GM19328 (cell line): ENCODE measurements around the gene TAS2R42.

Source experiments
- ATAC-seq: cut with Tn5 transposase; IDR thresholded peaks from one replicate; pipeline ENCODE4 v1.9.1; 2021; ENCODE audit warnings: mild to moderate bottlenecking, moderate library complexity; ENCODE audit not compliant: unreplicated experiment

The TAS2R42 gene

GRCh38 chr12:11147420-11147819 lies 39.3 kb downstream of the TAS2R42 start:
- no peak for ATAC-seq

DNA sequence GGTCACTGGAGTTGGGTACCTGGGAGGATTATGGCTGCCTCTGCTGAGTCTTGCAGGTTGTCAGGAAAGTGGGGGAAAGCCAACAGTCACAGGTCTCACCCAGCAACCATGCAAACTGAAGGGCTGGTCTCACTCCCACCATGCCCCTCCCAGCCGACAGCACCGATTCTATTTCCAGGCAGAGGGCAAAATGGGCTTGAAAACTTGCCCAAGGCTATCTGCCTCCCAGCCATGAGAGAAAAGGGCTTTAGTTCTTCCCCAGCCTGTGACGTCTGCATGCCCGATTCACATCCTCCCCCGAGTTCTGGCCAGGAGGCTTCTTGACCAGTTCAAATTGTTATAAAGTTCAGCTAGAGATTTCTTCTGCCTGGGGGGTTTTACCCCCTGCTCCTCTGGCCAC lies 42.4 kb downstream of the TAS2R42 start:
- no peak for ATAC-seq

DNA sequence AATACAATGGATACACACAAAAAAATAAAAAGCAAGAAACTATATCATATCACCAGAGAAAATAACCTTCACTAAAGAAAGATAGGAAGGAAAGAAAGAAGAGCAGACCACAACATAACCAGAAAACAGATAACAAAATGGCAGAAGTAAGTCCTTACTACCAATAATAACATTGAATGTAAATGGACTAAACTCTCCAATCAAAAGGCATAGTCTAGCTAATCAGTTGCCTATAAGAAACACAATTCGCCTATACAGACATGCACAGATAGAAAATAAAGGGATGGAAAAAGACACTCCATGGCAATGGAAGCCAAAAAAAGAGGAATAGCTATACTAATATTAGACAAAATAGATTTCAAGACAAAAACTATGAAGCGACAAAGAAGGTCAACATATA lies 43.4 kb downstream of the TAS2R42 start:
- no peak for ATAC-seq

GRCh38 chr12:11136075-11136474 lies 50.7 kb downstream of the TAS2R42 start:
- no peak for ATAC-seq
